ENCODE results near the gene ZC2HC1B.

The ZC2HC1B gene

GRCh38 chr6:143973097-143973966 lies 109.1 kb downstream of the ZC2HC1B start:
- DNase-seq (ENCODE audit: low spot score) = no peak
- in situ Hi-C loops (cut with MboI; ENCODE audit: low pct_unique_long_range_greater_than_20kb, low sequenced_read_pairs, unreplicated experiment) = no loop called here
- no peak for TF ChIP-seq CTCF (IDR thresholded peaks at IDR 0.05; ENCODE audit: extremely low read depth, insufficient read depth, missing control alignments)

- in situ Hi-C loops (cut with MboI; ENCODE audit: low pct_unique_long_range_greater_than_20kb, low sequenced_read_pairs, unreplicated experiment) = no loop called here
- no peak for DNase-seq (ENCODE audit: low spot score)
- no peak for TF ChIP-seq CTCF (IDR thresholded peaks at IDR 0.05; ENCODE audit: extremely low read depth, insufficient read depth, missing control alignments)
Observed at GRCh38 chr6:143974089-143974488, 109.8 kb downstream of the ZC2HC1B start.

- no peak for TF ChIP-seq CTCF (IDR thresholded peaks at IDR 0.05; ENCODE audit: extremely low read depth, insufficient read depth, missing control alignments)
- DNase-seq (ENCODE audit: low spot score) = no peak
- in situ Hi-C loops (cut with MboI; ENCODE audit: low pct_unique_long_range_greater_than_20kb, low sequenced_read_pairs, unreplicated experiment) = no loop called here
Observed at GRCh38 chr6:143976806-143977349, 112.6 kb downstream of the ZC2HC1B start.

- no peak for DNase-seq (ENCODE audit: low spot score)
- in situ Hi-C loops (cut with MboI; ENCODE audit: low pct_unique_long_range_greater_than_20kb, low sequenced_read_pairs, unreplicated experiment) = no loop called here
- TF ChIP-seq CTCF (IDR thresholded peaks at IDR 0.05; ENCODE audit: extremely low read depth, insufficient read depth, missing control alignments) = no peak
Observed at GRCh38 chr6:143980921-143981320, 116.6 kb downstream of the ZC2HC1B start.

GRCh38 chr6:143982968-143983367 lies 118.7 kb downstream of the ZC2HC1B start:
- in situ Hi-C loops (cut with MboI; ENCODE audit: low pct_unique_long_range_greater_than_20kb, low sequenced_read_pairs, unreplicated experiment) = no loop called here
- no peak for TF ChIP-seq CTCF (IDR thresholded peaks at IDR 0.05; ENCODE audit: extremely low read depth, insufficient read depth, missing control alignments)
- DNase-seq (ENCODE audit: low spot score) = no peak

GRCh38 chr6:143984666-143985065 lies 120.4 kb downstream of the ZC2HC1B start:
- DNase-seq (ENCODE audit: low spot score) = no peak
- no peak for TF ChIP-seq CTCF (IDR thresholded peaks at IDR 0.05; ENCODE audit: extremely low read depth, insufficient read depth, missing control alignments)
- in situ Hi-C loops (cut with MboI; ENCODE audit: low pct_unique_long_range_greater_than_20kb, low sequenced_read_pairs, unreplicated experiment) = no loop called here

Data from GM13977 (cell line).